Measurements from ENCODE around the gene KBTBD3.

DNA sequence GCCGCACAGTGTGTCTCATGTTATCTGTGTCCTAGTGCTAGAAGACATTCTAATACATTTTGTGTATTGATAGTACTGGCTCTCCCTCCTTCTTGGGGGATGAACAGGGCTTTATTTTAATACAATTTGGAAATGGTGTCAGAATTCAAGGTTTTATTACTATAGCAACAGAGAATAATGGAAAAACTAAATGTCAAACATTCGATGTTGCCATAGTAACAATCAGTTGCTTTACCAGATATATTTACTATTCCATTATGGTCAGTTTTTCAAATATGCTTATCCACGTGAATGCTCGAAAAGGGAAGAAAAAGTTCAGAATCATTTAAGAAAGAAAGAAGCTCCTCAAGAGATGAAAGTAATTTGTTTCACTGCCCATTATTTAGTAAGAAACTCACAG lies 46.5 kb downstream of the KBTBD3 start:
- no peak for TF ChIP-seq EZH2 (IDR thresholded peaks at IDR 0.05)
- TF ChIP-seq, protein P1, sequence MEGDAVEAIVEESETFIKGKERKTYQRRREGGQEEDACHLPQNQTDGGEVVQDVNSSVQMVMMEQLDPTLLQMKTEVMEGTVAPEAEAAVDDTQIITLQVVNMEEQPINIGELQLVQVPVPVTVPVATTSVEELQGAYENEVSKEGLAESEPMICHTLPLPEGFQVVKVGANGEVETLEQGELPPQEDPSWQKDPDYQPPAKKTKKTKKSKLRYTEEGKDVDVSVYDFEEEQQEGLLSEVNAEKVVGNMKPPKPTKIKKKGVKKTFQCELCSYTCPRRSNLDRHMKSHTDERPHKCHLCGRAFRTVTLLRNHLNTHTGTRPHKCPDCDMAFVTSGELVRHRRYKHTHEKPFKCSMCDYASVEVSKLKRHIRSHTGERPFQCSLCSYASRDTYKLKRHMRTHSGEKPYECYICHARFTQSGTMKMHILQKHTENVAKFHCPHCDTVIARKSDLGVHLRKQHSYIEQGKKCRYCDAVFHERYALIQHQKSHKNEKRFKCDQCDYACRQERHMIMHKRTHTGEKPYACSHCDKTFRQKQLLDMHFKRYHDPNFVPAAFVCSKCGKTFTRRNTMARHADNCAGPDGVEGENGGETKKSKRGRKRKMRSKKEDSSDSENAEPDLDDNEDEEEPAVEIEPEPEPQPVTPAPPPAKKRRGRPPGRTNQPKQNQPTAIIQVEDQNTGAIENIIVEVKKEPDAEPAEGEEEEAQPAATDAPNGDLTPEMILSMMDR (IDR thresholded peaks at IDR 0.05): no peak

Measured in neural progenitor cell (in vitro differentiated cells).